COLO668 (cell line): ENCODE measurements around the gene RNF5.

Experiments used
- DNase-seq: peaks from one replicate; lab custom pipeline; 2025; ENCODE audit not compliant: unreplicated experiment; lab: John Stamatoyannopoulos, UW

RNF5 gene

DNA sequence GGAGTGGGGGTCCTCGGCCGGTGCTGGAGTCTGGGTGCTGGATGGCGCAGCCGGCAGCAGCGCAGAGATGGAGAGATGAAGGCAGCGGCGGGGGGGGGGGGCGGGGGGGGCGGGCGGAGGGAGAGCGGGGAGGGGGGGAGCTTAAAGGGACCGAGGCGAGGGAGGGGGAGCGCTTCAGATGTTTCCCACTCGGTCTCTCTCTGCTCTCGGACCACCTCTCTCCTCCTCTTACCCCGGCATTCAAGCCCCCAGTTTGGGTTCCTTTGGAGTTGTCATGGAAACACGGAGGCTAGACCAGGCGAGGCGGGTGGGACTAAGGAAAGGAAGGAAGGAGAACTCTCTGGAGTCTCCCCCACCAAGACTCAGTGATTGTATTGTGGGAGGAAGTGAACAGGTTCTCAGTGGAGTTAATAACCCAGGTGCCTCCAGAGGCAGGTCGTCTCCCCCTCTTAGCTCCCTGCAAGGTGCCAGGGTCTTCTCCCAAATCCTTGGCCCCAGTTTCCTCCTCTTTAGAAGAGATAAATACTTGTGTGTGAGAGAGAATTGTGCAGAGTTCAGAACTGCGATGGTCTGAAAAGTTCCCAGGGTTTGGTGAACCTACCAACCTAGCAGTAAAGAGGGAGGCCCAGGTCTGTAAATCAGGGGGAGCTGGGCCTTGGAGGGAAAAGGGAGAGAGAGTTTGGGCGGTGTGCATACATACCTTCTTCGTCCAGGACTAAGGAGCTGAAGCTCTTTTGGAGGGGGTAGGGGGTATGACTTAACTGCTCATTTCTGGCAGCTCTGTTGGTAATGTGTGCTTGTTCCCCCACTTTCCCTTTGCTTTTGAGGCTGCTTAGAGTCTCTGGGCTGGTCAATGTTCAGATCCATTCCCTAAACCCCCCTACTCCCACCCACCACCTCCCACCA is 26.1 kb upstream of the RNF5 start, which contains the start of gene PRRT1:
Gene PRRT1 (minus strand): TSS at position 77 of the 906 bp plus-strand sequence. CDS start 112 bp downstream, outside the sequence.
- DNase-seq: no peak

DNA sequence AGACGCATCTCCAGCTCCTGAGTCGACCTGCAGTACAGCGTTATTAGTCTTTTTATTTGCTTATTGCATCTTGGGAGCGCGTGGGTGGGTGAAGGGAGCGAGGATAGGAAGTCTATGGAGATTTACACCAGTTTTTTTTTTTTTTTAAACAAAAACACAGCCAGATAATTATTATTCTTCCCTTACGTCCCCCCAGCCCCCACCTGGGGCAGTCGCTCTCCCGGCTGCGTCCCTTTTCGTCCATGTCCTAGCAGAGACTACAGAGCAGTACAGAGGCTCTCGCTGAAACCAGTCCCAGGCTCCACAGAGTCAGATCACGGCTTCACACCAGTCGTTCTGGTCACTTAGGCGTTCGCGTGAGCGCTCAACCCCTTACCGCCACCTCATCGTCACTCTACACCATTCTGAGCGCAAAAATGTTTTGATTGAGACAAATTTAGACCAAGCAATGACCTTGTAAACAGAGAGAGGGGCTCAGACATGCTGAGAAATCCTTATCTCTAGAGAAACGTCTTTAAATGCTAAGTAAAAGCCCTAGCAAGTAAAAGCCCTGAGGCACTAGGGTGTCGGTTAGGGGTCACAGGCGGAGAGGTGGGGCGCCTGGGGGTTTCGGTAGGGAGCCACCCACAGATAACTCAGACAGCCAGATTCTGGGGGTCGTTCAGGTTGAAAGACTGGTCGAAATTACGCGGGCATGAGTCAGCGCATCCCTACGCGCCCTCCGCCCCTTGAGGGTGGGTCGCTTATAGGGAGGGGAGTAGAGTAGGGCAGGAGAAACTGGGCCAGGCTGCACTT is 25.2 kb upstream of the RNF5 start:
- DNase-seq: no peak

DNA sequence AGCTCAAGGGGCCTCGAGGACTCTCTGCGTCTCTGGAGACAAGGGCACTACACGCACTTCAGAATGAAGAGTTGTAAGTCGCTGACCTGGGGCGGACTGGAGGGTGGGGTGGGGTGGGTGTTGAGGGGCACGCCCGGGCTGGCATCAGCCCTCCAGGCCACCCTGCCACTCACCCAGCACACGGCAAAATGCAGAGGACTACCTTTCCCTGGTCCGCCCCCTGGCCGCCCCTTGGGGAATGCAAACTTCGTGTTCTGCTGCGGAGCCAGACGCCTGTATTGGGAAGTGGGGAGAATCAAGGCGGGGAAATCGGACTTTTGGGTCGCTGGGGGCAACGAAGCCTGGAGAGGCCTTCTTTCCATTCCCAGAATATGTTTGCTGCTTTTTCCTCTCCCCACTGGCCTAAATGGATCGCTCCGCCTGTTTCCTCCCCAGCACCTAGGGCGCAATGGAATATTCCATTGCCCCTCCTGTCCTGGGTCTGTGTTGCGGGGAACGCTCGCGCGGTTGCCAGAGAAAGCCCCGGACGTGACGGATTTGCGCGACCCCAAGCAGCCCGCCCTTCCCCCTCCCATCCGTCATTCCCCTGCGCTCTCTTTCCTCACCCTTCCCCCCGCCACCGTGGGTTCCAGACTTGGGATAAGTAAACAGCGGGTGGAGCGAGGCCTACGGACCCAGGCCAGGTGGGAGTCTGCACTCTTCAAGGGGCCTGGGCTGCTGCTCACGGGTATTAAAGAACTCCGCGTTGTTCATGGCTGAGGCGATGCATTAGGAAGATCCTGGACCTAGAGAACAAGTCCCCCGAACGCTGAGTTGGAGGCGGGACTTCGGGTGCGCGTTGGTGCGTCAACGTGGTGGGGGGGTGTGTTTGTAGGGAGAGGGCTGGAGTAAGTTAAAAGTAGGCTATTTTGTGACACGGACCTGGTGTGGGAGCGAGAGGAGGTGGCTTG is 24.4 kb upstream of the RNF5 start, which contains the start of gene PPT2:
Gene PPT2 (plus strand): TSS at position 578 of the 950 bp plus-strand sequence. CDS start 454 bp downstream, outside the sequence.
- DNase-seq: peak; percentile 77

DNA sequence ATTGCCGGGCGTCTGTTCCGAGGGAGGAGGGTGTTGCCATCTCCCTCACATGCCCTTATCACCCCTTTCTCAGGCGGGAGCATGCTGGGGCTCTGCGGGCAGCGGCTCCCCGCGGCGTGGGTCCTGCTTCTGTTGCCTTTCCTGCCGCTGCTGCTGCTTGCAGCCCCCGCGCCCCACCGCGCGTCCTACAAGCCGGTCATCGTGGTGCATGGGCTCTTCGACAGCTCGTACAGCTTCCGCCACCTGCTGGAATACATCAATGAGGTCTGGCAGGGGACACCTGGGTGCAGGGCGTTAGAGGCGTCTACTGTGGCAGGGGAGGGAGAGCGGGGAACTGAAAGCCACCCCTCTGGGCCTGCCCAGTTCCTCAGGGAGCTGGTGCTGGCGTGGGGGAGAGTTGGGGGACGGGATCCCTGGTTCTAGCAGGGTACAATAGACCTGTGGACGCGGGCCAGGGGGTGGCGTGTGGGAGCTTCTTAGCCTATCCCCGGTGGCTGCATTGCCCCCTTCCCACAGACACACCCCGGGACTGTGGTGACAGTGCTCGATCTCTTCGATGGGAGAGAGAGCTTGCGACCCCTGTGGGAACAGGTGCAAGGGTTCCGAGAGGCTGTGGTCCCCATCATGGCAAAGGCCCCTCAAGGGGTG is 23.6 kb upstream of the RNF5 start:
- DNase-seq: peak; percentile 70

DNA sequence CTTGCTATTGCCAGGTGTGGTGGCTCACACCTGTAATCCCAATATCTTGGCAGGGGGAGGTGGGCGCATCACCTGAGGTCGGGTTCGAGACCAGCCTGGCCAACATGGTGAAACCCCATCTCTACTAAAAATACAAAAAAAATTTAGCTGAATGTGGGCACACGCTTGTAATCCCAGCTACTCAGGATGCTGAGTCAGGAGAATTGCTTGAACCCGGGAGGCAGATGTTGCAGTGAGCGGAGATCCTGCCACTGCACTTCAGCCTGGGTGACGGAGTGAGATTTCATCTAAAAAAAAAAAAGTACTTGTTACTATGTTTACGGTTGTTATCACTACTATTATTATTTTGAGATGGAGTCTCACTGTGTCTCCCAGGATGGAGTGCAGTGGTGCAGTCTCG is 21.3 kb upstream of the RNF5 start:
- DNase-seq: no peak

DNA sequence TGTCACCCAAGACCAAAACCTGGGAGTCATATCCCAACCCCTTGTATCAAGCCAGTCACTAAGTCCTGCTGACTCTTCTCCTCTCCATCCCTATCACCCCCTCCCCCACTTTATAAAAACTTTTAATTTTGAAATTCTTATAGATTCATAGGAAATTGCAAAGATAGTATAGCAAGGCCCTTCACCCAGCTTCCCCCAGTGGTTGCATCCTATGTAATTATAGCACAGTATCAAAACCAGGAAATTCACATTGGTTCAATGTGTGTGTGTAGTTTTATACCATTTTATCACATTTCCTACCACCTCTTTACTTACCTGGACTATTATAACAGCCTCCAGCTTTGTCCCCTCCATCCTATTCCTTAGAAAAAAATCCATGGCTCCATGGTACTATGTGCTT is 20.2 kb upstream of the RNF5 start:
- no peak for DNase-seq

DNA sequence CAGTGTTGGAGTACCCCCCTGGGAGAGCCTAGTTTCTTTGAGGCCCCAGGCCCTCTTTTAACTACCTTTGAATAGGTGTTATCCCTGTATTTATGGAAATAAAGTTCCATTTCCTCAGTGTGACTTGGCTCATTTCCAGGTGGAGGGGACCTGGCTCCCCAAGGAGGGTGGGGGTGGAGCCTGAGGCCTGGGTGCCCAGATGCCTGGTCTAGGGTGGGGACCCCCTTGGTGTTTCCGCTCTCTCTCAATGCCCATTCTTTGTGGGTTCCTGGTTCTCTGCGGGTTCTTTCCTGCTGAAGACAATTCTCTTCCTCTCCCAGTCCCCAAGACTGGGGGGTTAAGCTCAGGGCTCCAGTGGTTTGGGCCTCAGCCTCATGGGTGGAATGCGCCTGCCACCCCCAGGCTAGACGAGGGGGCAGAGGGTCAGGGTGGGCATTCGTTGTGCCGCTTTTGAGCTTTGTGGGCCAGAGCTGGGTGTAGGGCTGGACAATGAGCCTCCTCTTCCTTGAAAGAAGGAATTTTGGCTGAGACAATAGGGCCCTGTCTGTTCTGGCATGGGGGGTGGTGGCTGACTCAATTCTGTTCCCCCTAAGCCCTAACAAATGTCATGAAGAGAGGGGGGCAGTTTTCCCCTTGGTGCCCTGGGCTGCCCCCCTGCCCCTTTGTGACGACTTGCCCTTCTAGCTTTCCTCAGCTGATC is 14.5 kb upstream of the RNF5 start:
- DNase-seq: no peak

DNA sequence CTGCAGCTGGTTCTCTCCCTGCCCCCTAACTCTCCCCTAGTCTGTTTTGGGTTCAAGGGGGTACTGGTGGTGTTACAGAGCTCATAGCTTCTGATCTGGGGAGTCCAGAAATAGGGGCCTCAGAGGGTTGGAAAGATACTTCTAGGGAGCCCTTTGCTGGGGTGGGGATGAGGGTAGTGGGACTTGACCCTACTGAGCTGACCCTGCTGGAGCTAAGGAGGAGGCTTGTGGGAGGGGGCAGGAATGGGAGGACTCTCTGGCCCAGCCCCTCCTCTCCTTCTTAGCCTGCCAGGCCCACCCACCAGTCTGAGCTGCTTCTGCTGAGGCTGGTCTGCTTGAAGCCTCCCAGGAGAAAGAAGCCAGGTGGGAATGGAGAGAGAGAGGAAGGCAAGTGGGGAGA is 13.9 kb upstream of the RNF5 start, which contains the start of gene EGFL8:
Gene EGFL8 (plus strand): TSS at position 301 of the 400 bp plus-strand sequence. CDS start 1,571 bp downstream, outside the sequence.
- DNase-seq: no peak

DNA sequence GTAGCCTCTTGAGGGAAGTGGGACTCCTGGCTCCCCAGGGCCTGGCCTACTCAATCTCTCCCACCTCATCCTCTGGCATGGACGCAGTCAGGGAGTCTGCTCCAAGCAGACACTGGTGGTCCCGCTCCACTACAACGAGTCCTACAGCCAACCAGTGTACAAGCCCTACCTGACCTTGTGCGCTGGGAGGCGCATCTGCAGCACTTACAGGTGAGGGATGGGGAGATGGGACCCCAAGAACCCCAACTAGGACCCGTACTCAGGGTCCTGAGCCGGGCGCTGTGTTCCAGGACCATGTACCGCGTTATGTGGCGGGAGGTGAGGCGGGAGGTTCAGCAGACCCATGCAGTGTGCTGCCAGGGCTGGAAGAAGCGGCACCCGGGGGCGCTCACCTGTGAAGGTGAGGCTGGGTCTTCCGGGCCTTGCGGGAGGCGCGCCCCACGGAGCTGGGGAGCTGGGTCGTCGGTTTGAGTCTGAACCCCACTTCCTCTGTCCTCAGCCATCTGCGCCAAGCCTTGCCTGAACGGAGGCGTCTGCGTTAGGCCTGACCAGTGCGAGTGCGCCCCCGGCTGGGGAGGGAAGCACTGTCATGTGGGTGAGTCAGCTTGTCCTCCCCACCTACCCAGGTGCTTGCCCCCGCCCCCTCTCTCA is 11.7 kb upstream of the RNF5 start:
- DNase-seq: peak; percentile 86

DNA sequence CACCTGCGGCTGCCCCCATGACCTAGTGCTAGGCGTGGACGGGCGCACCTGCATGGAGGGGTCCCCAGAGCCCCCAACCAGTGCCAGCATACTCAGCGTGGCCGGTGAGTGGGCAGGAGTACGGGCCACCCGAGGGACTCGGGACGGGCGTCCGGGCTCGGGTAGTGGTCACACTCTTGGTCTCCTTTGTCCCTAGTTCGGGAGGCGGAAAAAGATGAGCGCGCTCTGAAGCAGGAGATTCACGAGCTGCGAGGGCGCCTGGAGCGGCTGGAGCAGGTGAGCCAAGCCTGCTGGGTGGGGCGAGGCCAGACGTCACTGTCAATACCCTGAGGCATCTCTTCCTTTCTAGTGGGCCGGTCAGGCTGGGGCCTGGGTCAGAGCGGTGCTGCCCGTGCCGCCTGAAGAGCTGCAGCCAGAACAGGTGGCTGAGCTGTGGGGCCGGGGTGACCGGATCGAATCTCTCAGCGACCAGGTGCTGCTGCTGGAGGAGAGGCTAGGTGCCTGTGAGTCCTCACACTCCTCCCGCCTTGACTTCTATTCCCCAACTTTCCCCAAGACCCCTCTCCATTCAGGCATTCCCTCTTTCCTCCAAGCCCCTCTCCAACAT is 10.9 kb upstream of the RNF5 start:
- peak; percentile 87 for DNase-seq

DNA sequence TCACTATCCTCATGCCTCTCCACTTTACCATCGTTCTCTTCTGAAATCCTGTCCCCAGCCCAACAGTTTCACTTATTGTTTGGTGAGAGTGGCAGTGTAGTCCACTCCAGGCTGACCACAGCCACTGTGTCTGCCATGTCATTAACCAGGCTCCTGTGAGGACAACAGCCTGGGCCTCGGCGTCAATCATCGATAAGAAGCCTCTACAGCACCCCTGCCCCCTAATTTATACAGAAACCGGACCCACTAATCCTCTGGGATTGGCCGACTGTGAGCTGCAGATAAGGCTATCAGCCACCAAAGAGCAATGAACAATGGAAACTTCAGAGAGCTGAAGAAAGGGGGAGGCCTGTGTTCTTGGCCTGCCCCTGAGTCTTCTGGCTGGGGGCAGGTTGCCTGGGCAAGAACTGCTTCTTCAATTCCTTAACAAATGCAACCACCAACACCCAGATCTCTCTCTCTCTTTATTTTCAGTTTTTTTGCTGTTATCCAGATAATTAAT is 10.4 kb upstream of the RNF5 start:
- DNase-seq: peak; percentile 15

DNA sequence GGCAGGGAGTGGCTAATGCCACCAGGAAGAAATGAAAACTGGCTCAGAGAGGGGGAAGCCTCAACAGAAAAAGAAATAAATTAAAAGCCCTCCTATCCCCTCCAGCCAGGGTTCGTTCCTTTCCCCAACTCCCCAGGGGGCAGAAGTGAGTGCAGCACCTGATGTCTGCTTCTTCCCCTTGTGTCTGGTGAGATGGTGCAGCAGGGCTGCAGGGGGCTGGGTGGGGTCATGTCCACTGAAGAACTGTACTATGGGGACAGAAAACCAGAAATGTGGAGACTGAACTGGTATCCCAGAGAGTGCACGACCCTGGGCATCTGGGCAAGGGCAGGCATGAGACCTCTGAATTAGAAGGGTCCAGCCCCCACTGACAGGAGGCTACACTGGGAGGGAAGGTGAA is 9.9 kb upstream of the RNF5 start:
- DNase-seq: no peak

DNA sequence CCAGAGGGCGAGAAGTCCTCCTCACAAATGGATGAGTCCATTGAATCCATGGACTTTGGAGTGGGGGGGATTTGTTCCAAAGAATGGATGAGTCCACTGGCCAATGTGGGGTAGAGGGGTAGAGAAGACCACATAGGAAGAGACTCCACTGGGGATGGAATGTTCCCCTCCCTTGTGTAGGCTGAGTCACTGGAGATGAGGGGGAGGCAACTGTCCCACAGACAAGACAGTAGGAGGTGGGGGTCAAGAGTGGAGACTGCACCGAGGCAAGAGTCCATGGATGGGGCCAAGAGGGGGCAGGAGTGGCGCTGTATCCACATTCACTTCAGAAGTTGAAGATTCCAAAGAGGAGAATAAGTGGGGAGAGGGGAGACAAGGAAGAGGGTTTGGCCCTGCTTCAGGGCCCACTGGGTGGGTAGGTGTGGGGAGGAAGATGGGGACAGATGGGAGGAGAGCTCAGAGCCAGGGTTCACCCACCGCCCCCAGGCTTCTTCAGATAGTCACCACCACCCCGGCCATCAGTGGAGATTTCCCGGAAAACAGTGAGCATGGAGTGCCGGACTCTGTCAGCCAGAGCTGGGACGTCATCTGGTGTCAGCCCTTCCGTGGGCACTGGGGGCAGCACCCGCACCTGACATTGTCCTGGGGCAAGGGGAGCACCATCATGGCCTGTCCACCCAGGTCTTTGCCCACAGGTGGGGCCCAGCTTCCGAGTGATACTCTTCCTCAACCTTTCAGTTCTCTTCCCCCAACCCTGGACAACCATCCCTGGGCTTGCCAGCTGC is 9.2 kb upstream of the RNF5 start:
- no peak for DNase-seq

DNA sequence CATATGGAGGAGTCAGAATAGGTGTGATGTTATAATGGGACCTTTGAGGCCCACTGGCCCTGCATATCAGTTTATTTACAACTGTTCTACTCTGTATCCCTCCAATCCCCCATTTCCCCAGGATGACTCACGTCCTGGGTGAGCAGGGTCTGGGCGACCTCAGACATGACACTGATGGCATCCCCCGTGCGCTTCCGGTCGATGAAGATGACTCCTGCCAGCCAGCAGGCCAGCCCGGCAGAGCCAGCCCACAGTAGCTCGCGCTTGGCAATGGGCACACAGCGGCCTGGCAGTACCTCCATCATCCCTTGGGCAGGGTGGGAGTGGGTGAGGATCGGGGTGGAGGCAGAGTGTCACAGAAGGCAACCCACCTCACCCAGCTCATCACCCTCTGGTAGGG is 7.9 kb upstream of the RNF5 start:
- DNase-seq: no peak

DNA sequence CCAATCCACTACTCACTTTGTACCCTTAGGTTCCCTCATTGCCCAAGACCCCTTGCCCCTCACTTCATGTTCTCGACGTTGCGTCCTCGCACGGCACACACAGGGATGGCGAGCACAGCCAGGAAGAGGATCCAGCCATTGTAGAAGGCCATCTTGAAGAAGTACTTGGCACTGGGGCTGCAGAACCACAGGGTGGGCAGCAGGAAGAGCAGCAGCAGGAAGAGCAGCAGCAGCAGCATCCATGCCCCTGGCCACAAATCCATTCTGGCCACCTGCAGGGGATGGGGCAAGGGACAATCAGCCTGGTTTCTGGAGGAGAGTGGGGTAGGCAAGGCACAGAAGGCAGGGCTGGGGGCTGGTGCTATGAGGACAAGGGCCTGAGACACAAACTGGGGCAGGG is 7.0 kb upstream of the RNF5 start:
- no peak for DNase-seq

DNA sequence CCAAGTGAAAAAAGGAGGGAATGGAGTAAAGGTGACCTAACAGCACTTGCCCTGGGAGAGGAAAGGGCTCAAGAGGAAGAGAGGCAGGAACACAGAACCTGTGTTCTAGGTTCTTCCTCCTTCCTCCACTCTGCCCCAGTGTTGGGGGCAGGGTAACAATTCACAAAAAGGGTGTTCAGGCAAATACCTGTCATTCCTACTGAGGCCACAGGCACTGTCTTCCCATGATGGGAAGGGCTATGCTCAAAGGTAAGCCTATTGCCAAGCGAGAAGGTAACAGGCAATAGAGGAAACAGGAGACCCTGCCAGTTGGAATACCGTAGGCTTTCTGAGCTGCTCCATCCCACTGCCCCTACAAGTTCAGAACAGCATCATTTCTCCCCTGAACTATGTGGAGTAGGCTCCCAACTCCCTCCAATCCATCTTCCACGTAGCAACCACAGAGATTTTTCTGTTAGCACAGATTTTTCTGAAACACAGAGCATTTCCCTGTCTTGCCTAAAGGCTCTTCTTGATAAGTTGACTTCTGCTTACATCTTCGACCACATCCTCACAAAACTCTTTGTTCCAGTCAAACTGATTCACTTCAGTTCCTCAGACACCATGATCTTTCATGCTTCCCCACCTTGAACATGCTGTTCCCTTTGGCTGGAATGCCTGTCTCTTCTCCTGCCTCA is 5.0 kb upstream of the RNF5 start:
- DNase-seq: no peak

DNA sequence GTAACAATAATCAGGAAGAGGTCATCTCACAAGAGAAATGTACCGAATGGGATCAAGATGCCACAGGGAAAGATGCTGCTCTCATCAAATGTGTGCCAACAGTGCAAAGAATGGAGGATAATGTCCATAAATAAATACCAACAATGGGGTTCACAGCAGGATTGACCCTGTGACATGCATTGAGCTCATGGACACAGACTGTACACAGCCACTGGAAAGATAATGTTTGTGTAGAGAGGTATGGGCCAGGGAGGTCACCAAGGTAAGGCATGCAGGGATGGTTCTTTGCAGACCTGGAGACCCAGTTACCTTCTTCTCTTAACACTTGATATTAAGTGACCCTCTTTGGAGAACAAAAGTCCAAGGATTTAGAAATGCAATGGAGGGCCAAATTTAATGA is 3.8 kb upstream of the RNF5 start:
- DNase-seq: no peak
